ENCODE measurements around the gene ALDH7A1. TPM values are rescaled to one million over a fixed set of nuclear protein-coding genes. Genes with fewer than 3 reads are reported as not detected.

ALDH7A1 gene
- total and polyA plus RNA-seq, 10 of the 15 experiments (the other 5 are each of a cell fraction or from before 2014, with no cell fraction given): 0.18 to 1.0 (median 0.41) TPM; not detected in 1

DNA sequence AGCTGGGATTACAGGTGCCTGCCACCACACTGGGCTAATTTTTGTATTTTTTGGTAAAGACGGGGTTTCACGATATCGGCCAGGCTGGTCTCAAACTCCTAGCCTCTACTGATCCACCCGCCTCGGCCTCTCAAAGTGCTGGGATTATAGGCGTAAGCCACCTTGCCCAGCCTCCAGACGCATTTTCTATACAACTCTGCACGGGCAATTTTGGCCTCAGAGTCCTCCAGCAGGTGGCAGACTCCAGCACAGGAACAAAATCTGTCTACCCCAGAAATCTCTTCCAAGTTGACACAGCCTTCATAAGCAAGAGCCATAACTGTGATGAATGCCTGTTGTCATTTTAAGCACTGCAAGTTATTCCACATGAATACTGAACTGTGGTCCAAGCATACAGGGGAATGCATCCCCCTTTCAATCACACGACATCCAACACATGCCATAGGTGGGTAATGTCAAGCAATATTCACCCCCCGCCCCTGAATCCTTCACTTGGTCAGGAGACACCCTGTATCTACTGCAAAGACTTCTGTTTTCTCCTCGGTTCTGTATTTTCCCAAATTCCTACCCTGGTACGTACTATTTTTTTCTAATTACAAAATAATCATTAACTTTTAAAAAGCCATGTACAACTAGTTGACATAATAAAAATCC, 50.8 kb downstream of the ALDH7A1 start (continued):
- TF ChIP-seq JUNB (IDR thresholded peaks at IDR 0.05) (no peak), ETV6 (conservative IDR thresholded peaks at IDR 0.05 in 1 of 2, IDR thresholded peaks at IDR 0.05 in 1 of 2; ENCODE audit: borderline replicate concordance in 1 of 2, low read depth in 1 of 2) (no peak), NFXL1 (IDR thresholded peaks at IDR 0.05; ENCODE audit: borderline replicate concordance) (no peak), CEBPZ (IDR thresholded peaks at IDR 0.05; ENCODE audit: low read depth, low read length) (no peak), SMC3 (IDR thresholded peaks at IDR 0.05; ENCODE audit: borderline replicate concordance, low read length) (peak; percentile 59; the same call in 1 of the 2 replicates), YY1 (IDR thresholded peaks at IDR 0.05; ENCODE audit: low read depth, low read length) (0 out of 2 replicates have a peak, but pooled peaks have one; percentile 54), RAD21 (IDR thresholded peaks at IDR 0.05; ENCODE audit: insufficient read depth, low read depth, low read length) (peak; percentile 64), SREBF2 (IDR thresholded peaks at IDR 0.05; ENCODE audit: low read length) (no peak), SRF (IDR thresholded peaks at IDR 0.05; ENCODE audit: low read depth in 2 of 2, low read length in 2 of 2) (no peak), CTCF (IDR thresholded peaks at IDR 0.05 in 2 of 3, conservative IDR thresholded peaks at IDR 0.05 in 1 of 3; ENCODE audit: control insufficient read depth in 2 of 3, extremely low read depth in 1 of 3, insufficient read depth in 1 of 3, low read depth in 3 of 3, low read length in 3 of 3) (peak; percentile 60 to 76 (median 75)), POU2F2 (IDR thresholded peaks at IDR 0.05; ENCODE audit: borderline replicate concordance, low read depth, low read length) (0 out of 3 replicates have a peak, but pooled peaks have one; percentile 17)
